Measurements from ENCODE around the gene PTGFRN.

PTGFRN gene

GRCh38 chr1:116942344-116942743, 32.6 kb downstream of the PTGFRN start:
- Histone ChIP-seq H3F3A (ENCODE audit: insufficient read depth) (no peaks in the 10 kb centered on the region), H3K9me2 (replicated peaks; ENCODE audit: insufficient read depth, low read length) (no peaks in the 10 kb centered on the region), H3K9ac (ENCODE audit: low read length) (no peak overlapping the region)

GRCh38 chr1:116943438-116943837, 33.7 kb downstream of the PTGFRN start:
- H4K20me1 ChIP-seq (ENCODE audit: low read depth, low read length), result no peaks in the 10 kb centered on the region
- no peak overlapping the region for H3K4me2 ChIP-seq (ENCODE audit: low read depth, low read length, poor library complexity, severe bottlenecking)
- no peak overlapping the region for H3K27ac ChIP-seq (ENCODE audit: low read depth, low read length)
- H3K9me2 ChIP-seq (replicated peaks; ENCODE audit: insufficient read depth, low read length), result no peaks in the 10 kb centered on the region
- H3K79me2 ChIP-seq (ENCODE audit: insufficient read depth, low read length), result no peaks in the 10 kb centered on the region
- H3K27me3 ChIP-seq (ENCODE audit: low read length), result no peaks in the 10 kb centered on the region
- no peaks in the 10 kb centered on the region for H3K36me3 ChIP-seq (ENCODE audit: low read length)
- no peak overlapping the region for H3K9ac ChIP-seq (ENCODE audit: low read length)
- H3F3A ChIP-seq (ENCODE audit: insufficient read depth), result no peaks in the 10 kb centered on the region
- no peak overlapping the region for H2AFZ ChIP-seq (ENCODE audit: low read depth, low read length, severe bottlenecking)
- no peaks in the 10 kb centered on the region for H3K9me3 ChIP-seq (ENCODE audit: insufficient read depth, low read length)
- TF ChIP-seq EZH2phosphoT487 (conservative IDR thresholded peaks at IDR 0.05; ENCODE audit: low read length) (no peak), CTCF (IDR thresholded peaks at IDR 0.05; ENCODE audit: insufficient read depth, low read length, poor library complexity, severe bottlenecking) (no peak)
- no peak overlapping the region for H3K4me3 ChIP-seq (ENCODE audit: insufficient read depth, low read length, poor library complexity, severe bottlenecking)

More at GRCh38 chr1:116942344-116942743, 32.6 kb downstream of the PTGFRN start:
- no peaks in the 10 kb centered on the region for H4K20me1 ChIP-seq (ENCODE audit: low read depth, low read length)
- H3K79me2 ChIP-seq (ENCODE audit: insufficient read depth, low read length), result no peaks in the 10 kb centered on the region
- no peaks in the 10 kb centered on the region for H3K36me3 ChIP-seq (ENCODE audit: low read length)
- TF ChIP-seq EZH2phosphoT487 (conservative IDR thresholded peaks at IDR 0.05; ENCODE audit: low read length), result no peak
- no peak for TF ChIP-seq CTCF (IDR thresholded peaks at IDR 0.05; ENCODE audit: insufficient read depth, low read length, poor library complexity, severe bottlenecking)
- no peaks in the 10 kb centered on the region for H3K9me3 ChIP-seq (ENCODE audit: insufficient read depth, low read length)
- H3K27me3 ChIP-seq (ENCODE audit: low read length), result no peaks in the 10 kb centered on the region
- no peak overlapping the region for H2AFZ ChIP-seq (ENCODE audit: low read depth, low read length, severe bottlenecking)
- H3K4me2 ChIP-seq (ENCODE audit: low read depth, low read length, poor library complexity, severe bottlenecking), result no peak overlapping the region
- no peak overlapping the region for H3K27ac ChIP-seq (ENCODE audit: low read depth, low read length)
- H3K4me3 ChIP-seq (ENCODE audit: insufficient read depth, low read length, poor library complexity, severe bottlenecking), result no peak overlapping the region

GRCh38 chr1:116944613-116945012, 34.9 kb downstream of the PTGFRN start:
- no peak overlapping the region for H3K9ac ChIP-seq (ENCODE audit: low read length)
- H3K79me2 ChIP-seq (ENCODE audit: insufficient read depth, low read length), result no peaks in the 10 kb centered on the region
- TF ChIP-seq EZH2phosphoT487 (conservative IDR thresholded peaks at IDR 0.05; ENCODE audit: low read length), result no peak
- no peak for TF ChIP-seq CTCF (IDR thresholded peaks at IDR 0.05; ENCODE audit: insufficient read depth, low read length, poor library complexity, severe bottlenecking)
- H3K4me2 ChIP-seq (ENCODE audit: low read depth, low read length, poor library complexity, severe bottlenecking), result no peak overlapping the region
- no peak overlapping the region for H3K27ac ChIP-seq (ENCODE audit: low read depth, low read length)
- no peaks in the 10 kb centered on the region for H4K20me1 ChIP-seq (ENCODE audit: low read depth, low read length)
- H3K9me2 ChIP-seq (replicated peaks; ENCODE audit: insufficient read depth, low read length), result no peaks in the 10 kb centered on the region
- H3K9me3 ChIP-seq (ENCODE audit: insufficient read depth, low read length), result no peaks in the 10 kb centered on the region
- H3K36me3 ChIP-seq (ENCODE audit: low read length), result no peaks in the 10 kb centered on the region
- no peaks in the 10 kb centered on the region for H3F3A ChIP-seq (ENCODE audit: insufficient read depth)
- H3K4me3 ChIP-seq (ENCODE audit: insufficient read depth, low read length, poor library complexity, severe bottlenecking), result no peak overlapping the region
- no peaks in the 10 kb centered on the region for H3K27me3 ChIP-seq (ENCODE audit: low read length)
- H2AFZ ChIP-seq (ENCODE audit: low read depth, low read length, severe bottlenecking), result no peak overlapping the region
